ENCODE data around the gene ADIPOR1.
"Not testable (repeated sequence)": the region's sequence is repeated elsewhere in the genome, so short reads cannot be mapped to it uniquely, and the experiment has no call there.

The ADIPOR1 gene

DNA sequence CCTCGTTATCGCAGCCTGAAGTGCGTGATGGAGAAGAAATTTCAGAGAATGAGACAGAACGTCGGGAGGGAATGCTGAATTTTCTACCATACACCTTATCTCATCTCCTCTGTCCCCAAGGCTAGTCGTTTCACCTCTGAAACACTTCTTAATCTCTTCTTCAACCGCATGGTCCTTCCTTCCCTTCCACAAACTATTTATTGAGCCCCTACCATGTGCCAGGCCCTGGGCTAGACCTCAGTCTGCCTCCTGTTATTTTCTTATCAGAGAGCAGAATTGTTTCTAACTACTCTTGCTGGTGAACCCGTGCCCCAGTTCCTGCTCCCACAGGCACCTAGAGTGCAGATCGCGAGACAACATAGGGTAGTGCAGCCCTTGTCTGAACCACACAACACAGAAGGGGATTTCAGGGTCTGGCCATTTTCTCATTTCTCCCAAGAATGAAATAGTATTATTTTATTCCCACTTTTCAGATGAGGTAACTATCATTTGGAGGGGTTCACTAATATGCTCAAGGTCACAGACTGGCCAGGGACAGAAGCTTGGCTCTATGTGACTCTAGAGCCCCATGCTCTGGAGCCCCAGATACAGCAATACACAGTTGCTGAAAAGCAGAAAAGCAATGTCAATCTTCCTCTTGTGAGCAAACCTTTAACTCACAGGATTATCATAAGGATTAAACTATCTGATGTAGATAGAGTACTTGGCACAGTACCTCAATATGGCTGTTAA, 598 bp upstream of the ADIPOR1 start:
- DNase-seq (ENCODE audit: low spot score in 2 of 2) = no peak
- no peak for ATAC-seq
- peak overlapping the region; percentile 88 for H3K27ac Mint-ChIP-seq
- peak overlapping the region; percentile 82 for H3K4me3 Mint-ChIP-seq
- peaks cover 26% of the 10 kb centered on the region for H3K4me1 Mint-ChIP-seq
- no peaks in the 10 kb centered on the region for H3K9me3 Mint-ChIP-seq
- H3K36me3 Mint-ChIP-seq = peaks cover 6% of the 10 kb centered on the region

DNA sequence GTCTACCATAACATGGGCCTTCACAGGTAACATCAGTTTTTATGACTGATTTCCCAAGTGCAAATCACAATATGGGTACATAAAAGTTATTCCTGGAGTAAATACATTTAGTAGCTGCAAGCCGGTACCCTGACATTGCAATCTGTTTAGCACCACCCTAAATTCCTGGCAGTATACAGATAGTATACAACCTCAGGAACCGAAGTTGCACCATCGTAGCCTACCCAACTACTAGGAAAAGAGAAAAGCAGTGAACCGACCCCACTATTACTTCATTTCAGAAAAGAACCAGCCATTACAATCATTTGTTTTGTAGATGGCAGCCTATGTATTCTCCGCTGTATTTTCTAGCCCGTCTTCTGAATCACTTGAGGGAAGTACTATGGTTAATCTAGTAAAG, 1.1 kb downstream of the ADIPOR1 start:
- Mint-ChIP-seq H3K4me1 (peaks cover 41% of the 10 kb centered on the region), H3K4me3 (peak overlapping the region; percentile 82), H3K36me3 (peaks cover 1% of the 10 kb centered on the region), H3K27ac (peak overlapping the region; percentile 88), H3K9me3 (no peaks in the 10 kb centered on the region)
- DNase-seq (ENCODE audit: low spot score in 2 of 2) (no peak), ATAC-seq (no peak)

DNA sequence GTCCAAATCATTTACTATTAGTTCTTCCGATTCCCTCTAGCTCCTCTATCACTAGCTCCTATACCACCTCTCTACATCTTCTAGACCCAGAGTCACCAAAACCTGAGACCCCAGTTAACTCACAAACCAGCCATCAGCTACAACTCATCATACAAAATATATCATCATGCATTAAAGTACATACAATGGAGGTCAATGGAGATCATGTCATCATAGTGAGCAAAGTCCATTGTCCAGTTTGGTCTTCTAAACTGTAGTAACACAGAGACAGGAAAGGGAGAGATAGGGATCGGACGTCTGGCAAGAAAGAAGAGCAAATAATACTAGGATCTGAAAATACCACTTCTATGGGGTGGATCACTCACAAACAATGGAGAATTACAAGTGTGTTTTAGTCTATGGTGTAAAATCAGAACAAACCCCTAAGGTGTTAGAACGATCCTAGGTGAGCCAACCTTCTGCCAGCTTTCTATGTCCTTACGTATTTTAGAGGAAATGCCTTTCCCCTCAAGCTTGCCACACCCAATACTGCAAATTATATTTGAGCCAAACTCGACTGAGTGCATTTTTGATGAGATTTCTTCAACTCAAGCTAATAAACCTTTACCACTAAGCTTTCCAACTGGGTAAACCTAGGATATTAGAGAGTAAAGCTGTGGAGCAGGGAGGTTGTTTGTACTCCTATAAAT, 3.9 kb downstream of the ADIPOR1 start:
- peaks cover 49% of the 10 kb centered on the region for H3K4me1 Mint-ChIP-seq
- H3K9me3 Mint-ChIP-seq = no peaks in the 10 kb centered on the region
- H3K27ac Mint-ChIP-seq = no peak overlapping the region
- H3K4me3 Mint-ChIP-seq = no peak overlapping the region
- peaks cover 29% of the 10 kb centered on the region for H3K36me3 Mint-ChIP-seq
- no peak for DNase-seq (ENCODE audit: low spot score in 2 of 2)
- no peak for ATAC-seq

- H3K4me3 Mint-ChIP-seq = no peak overlapping the region
- ATAC-seq = no peak
- peaks cover 43% of the 10 kb centered on the region for H3K4me1 Mint-ChIP-seq
- no peak for DNase-seq (ENCODE audit: low spot score in 2 of 2)
- H3K36me3 Mint-ChIP-seq = peaks cover 37% of the 10 kb centered on the region
- no peaks in the 10 kb centered on the region for H3K9me3 Mint-ChIP-seq
- H3K27ac Mint-ChIP-seq = no peak overlapping the region
Measured at GRCh38 chr1:202953392-202953791, 4.7 kb downstream of the ADIPOR1 start.

DNA sequence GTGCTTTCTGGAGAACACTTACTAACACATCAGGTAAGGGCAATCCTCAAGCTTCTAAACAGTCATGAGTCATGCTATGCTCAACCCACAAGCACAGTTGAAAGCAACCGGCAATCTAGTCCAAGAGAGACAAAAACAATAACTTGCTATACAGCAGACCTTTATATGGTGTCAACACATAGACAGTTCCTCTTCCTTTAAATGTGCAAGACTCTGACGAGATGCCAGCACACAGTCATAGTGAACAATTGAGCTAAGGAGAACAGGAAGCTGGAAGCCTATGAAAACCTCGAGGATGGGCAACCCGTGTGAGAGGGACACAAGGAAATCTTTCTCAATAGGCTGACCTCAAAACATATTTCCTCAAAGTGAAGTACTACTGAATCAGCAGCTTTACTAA, 5.3 kb downstream of the ADIPOR1 start:
- Mint-ChIP-seq H3K27ac (peak overlapping the region; percentile 62), H3K9me3 (no peaks in the 10 kb centered on the region), H3K4me3 (no peak overlapping the region), H3K36me3 (peaks cover 43% of the 10 kb centered on the region), H3K4me1 (peaks cover 42% of the 10 kb centered on the region)
- no peak for DNase-seq (ENCODE audit: low spot score in 2 of 2)
- peak; percentile 84 for ATAC-seq

DNA sequence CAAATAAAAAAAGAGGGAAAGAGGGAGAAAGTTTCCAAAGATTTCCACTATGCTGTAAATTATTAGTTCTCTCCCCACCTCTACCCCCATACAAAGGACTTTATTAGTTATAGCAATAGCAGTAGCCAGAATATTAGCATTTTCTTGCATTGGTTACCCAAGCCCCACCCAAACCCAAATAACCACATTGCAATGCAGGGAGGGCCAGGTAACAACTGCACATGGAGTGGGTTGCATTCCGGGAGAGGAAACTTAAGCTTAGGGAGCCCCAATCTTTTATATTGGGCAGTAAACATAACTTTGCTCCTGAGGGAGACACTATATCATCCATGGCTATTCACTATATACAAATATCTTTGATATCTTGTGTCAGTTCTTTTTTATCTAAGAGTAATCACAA, 6.0 kb downstream of the ADIPOR1 start:
- no peaks in the 10 kb centered on the region for H3K9me3 Mint-ChIP-seq
- peaks cover 50% of the 10 kb centered on the region for H3K36me3 Mint-ChIP-seq
- ATAC-seq = no peak
- H3K27ac Mint-ChIP-seq = peak overlapping the region; percentile 62
- peaks cover 42% of the 10 kb centered on the region for H3K4me1 Mint-ChIP-seq
- no peak for DNase-seq (ENCODE audit: low spot score in 2 of 2)
- no peak overlapping the region for H3K4me3 Mint-ChIP-seq

- peak overlapping the region; percentile 34 for H3K27ac Mint-ChIP-seq
- no peaks in the 10 kb centered on the region for H3K9me3 Mint-ChIP-seq
- DNase-seq (ENCODE audit: low spot score in 2 of 2) = no peak
- ATAC-seq = no peak
- H3K4me3 Mint-ChIP-seq = no peak overlapping the region
- H3K36me3 Mint-ChIP-seq = peaks cover 56% of the 10 kb centered on the region
- H3K4me1 Mint-ChIP-seq = peaks cover 36% of the 10 kb centered on the region
Measured at GRCh38 chr1:202951437-202951836, 6.7 kb downstream of the ADIPOR1 start.

- H3K4me3 Mint-ChIP-seq = no peak overlapping the region
- ATAC-seq (no peak), DNase-seq (ENCODE audit: low spot score in 2 of 2) (no peak)
- peaks cover 100% of the 10 kb centered on the region for H3K36me3 Mint-ChIP-seq
- no peaks in the 10 kb centered on the region for H3K4me1 Mint-ChIP-seq
- H3K27ac Mint-ChIP-seq = no peak overlapping the region
- H3K9me3 Mint-ChIP-seq = no peaks in the 10 kb centered on the region
Measured at GRCh38 chr1:202945483-202945882, 12.6 kb downstream of the ADIPOR1 start.

- Mint-ChIP-seq H3K9me3 (no peaks in the 10 kb centered on the region), H3K36me3 (peaks cover 100% of the 10 kb centered on the region), H3K4me3 (no peak overlapping the region), H3K27ac (no peak overlapping the region), H3K4me1 (no peaks in the 10 kb centered on the region)
- DNase-seq (ENCODE audit: low spot score in 2 of 2) (no peak), ATAC-seq (no peak)
Measured at GRCh38 chr1:202944438-202944921, 13.6 kb downstream of the ADIPOR1 start.

GRCh38 chr1:202942426-202942825, 15.7 kb downstream of the ADIPOR1 start:
- peaks cover 84% of the 10 kb centered on the region for H3K36me3 Mint-ChIP-seq
- peak overlapping the region; percentile 20 for H3K27ac Mint-ChIP-seq
- no peak for ATAC-seq

GRCh38 chr1:202941372-202941771, 16.7 kb downstream of the ADIPOR1 start:
- DNase-seq (ENCODE audit: low spot score in 2 of 2) (no peak), ATAC-seq (no peak)
- H3K9me3 Mint-ChIP-seq = no peaks in the 10 kb centered on the region
- no peak overlapping the region for H3K4me3 Mint-ChIP-seq
- H3K4me1 Mint-ChIP-seq = no peaks in the 10 kb centered on the region
- peaks cover 74% of the 10 kb centered on the region for H3K36me3 Mint-ChIP-seq
- peak overlapping the region; percentile 43 for H3K27ac Mint-ChIP-seq

More at GRCh38 chr1:202942426-202942825, 15.7 kb downstream of the ADIPOR1 start:
- Mint-ChIP-seq H3K4me3 (no peak overlapping the region), H3K9me3 (no peaks in the 10 kb centered on the region), H3K4me1 (no peaks in the 10 kb centered on the region)
- no peak for DNase-seq (ENCODE audit: low spot score in 2 of 2)

DNA sequence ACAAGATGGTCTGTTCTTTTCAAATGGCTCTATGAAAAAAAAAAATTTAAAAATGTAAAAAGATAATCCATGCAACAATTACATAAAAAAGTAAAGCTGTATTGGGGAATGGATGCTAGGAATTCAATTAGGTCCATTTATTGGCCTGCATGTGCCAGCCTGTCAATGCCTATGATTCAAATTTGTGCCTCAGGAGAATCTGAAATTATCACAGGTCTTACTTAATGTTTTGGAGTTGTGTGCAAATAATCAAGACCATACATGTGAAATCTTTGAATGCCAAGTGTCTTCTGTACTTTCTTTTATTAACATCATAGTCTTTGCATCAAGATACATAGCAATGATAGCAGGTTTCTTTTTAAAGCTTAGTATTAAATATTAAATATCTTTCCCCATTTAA, 17.6 kb downstream of the ADIPOR1 start:
- ATAC-seq (no peak), DNase-seq (ENCODE audit: low spot score in 2 of 2) (no peak)
- H3K27ac Mint-ChIP-seq = peak overlapping the region; percentile 43
- no peak overlapping the region for H3K4me3 Mint-ChIP-seq
- H3K4me1 Mint-ChIP-seq = no peaks in the 10 kb centered on the region
- H3K36me3 Mint-ChIP-seq = peaks cover 66% of the 10 kb centered on the region
- no peaks in the 10 kb centered on the region for H3K9me3 Mint-ChIP-seq

- no peak for ATAC-seq
- Mint-ChIP-seq H3K9me3 (no peaks in the 10 kb centered on the region), H3K4me3 (no peak overlapping the region), H3K4me1 (peaks cover 7% of the 10 kb centered on the region), H3K27ac (no peak overlapping the region), H3K36me3 (peaks cover 44% of the 10 kb centered on the region)
- DNase-seq (ENCODE audit: low spot score in 2 of 2) = no peak
Measured at GRCh38 chr1:202938287-202938925, 19.7 kb downstream of the ADIPOR1 start.

DNA sequence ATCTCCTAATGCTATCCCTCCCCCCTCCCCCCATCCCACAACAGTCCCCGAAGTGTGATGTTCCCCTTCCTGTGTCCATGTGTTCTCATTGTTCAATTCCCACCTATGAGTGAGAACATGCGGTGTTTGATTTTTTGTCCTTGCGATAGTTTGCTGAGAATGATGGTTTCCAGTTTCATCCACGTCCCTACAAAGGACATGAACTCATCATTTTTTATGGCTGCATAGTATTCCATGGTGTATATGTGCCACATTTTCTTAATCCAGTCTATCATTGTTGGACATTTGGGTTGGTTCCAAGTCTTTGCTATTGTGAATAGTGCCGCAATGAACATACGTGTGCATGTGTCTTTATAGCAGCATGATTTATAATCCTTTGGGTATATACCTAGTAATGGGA, 21.7 kb downstream of the ADIPOR1 start:
- H3K27ac Mint-ChIP-seq; ATAC-seq; H3K4me3 Mint-ChIP-seq; DNase-seq (ENCODE audit: low spot score in 2 of 2); H3K4me1 Mint-ChIP-seq; H3K9me3 Mint-ChIP-seq: not testable (repeated sequence)
- peaks cover 24% of the 10 kb centered on the region for H3K36me3 Mint-ChIP-seq

DNA sequence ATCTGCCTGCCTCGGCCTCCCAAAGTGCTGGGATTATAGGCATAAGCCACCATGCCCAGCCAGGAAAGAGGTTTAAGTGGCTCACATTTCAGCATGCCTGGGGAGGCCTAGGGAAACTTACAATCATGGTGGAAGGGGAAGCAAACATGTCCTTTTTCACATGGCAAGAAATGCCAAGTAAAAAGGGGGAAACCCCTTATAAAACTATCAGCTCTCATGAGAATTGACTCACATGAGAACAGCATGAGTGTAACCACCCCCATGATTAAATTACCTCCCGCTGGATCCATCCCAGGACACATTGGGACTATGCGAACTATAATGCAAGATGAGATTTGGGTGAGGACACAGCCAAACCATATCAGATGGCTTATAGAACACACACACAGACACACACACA, 22.3 kb downstream of the ADIPOR1 start:
- Mint-ChIP-seq H3K4me3 (no peak overlapping the region), H3K4me1 (peaks cover 9% of the 10 kb centered on the region), H3K36me3 (peaks cover 19% of the 10 kb centered on the region), H3K27ac (no peak overlapping the region), H3K9me3 (no peaks in the 10 kb centered on the region)
- ATAC-seq (no peak), DNase-seq (ENCODE audit: low spot score in 2 of 2) (no peak)
